GM06990 (cell line): ENCODE measurements around the gene MFSD11.

Experiments
- DNase-seq: peaks from one replicate; pipeline ENCODE4 v3.0.0-alpha.2; 2011; ENCODE audit not compliant: insufficient read length; ENCODE audit errors: extremely low read depth
- H3K27me3 ChIP-seq: replicated peaks from 2 replicates; pipeline ENCODE4 v1.6.0; 2011; ENCODE audit warnings: low read length; ENCODE audit not compliant: control insufficient read depth, insufficient read depth
- H3K36me3 ChIP-seq: 2 replicates; pipeline ENCODE4 v1.5.1; 2011; ENCODE audit warnings: low read length; ENCODE audit not compliant: control insufficient read depth, insufficient read depth
- H3K4me3 ChIP-seq: replicated peaks from 2 replicates; pipeline ENCODE4 v1.5.1; 2011; ENCODE audit warnings: low read depth, mild to moderate bottlenecking, control low read depth, low read length
- TF ChIP-seq, protein P1 (sequence below): IDR thresholded peaks from 2 replicates; pipeline ENCODE4 v1.5.1; 2011; ENCODE audit warnings: low read length, control low read depth, mild to moderate bottlenecking, inconsistent platforms; ENCODE audit not compliant: insufficient read depth, poor library complexity, severe bottlenecking

MFSD11 gene

DNA sequence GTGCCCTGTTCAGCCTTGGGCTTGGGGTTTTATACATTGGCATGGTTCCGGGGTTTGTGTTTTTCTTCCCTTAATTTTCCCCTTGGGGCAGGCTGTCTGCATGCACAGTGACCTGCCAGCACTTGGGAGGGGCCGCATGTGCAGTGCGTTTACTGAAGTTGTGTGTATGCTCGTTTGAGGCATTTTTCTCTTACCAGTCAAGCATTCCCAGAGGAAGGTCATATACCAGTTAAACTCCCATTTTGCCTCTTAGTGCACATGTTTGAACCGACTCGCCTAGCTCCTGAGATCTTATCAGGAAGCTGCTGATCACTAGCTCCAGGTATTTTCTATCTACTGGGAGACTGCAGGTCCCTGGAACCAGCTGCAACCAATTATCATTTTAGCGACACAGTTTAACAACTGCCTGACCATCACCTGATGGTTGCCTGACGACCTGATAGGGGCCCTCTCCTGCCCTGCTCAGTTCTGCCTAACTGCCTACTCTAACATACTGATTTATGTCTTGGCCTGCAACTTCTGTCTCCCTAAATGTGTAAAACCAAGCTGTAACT, 51.4 kb downstream of the MFSD11 start:
- no peak for DNase-seq
- no peaks in the 10 kb centered on the region; the same call in 1 of the 2 replicates for H3K36me3 ChIP-seq
- no peak overlapping the region for H3K4me3 ChIP-seq
- no peaks in the 10 kb centered on the region for H3K27me3 ChIP-seq
- TF ChIP-seq, protein P1, sequence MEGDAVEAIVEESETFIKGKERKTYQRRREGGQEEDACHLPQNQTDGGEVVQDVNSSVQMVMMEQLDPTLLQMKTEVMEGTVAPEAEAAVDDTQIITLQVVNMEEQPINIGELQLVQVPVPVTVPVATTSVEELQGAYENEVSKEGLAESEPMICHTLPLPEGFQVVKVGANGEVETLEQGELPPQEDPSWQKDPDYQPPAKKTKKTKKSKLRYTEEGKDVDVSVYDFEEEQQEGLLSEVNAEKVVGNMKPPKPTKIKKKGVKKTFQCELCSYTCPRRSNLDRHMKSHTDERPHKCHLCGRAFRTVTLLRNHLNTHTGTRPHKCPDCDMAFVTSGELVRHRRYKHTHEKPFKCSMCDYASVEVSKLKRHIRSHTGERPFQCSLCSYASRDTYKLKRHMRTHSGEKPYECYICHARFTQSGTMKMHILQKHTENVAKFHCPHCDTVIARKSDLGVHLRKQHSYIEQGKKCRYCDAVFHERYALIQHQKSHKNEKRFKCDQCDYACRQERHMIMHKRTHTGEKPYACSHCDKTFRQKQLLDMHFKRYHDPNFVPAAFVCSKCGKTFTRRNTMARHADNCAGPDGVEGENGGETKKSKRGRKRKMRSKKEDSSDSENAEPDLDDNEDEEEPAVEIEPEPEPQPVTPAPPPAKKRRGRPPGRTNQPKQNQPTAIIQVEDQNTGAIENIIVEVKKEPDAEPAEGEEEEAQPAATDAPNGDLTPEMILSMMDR, result no peak

DNA sequence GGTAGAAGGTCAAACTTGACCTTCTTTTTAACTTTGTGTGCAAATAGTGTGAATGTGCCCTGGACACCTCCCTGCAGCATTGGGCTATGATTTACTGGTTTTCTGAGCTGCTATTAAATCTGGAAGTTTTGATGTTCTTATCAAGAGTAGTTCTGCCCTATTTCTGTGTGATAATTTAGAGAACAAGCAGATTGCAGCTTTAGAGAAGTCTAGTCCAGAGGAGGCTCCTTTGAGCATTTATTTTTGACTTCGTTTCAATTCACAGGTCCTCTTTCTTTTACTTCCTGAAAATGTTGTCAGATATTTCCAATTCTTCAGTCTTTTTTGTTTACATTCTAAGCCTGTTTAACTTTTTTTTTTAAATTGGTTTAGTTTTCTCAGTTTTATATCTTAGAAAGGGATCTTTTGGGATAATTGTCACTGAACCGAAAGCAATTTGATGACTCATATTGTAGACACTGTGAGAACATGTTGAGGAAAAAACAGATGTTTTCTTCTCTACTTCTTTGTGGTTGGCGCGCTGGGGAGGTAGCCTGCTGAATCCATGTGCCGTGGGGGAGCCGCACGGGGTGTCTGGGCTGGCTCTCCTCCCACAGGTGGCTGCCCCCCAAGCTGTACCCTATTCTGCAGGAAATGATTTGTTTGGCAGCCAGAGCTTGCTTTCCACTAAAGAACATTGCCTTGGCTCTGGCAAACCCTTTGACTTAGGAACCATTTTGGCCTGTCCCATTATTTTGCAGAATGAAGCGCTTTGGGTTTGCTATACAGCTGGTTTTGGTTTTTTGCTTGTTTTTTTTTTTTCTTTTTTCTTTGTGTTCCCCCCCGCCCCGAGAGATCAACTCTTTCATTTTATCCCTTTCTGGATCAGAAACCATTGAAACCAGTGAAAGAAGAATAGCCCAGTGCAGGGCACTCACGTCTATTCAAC, 53.4 kb downstream of the MFSD11 start:
- no peak overlapping the region for H3K4me3 ChIP-seq
- no peaks in the 10 kb centered on the region; the same call in 1 of the 2 replicates for H3K36me3 ChIP-seq
- TF ChIP-seq, protein P1, result no peak
- no peaks in the 10 kb centered on the region for H3K27me3 ChIP-seq
- DNase-seq, result peak; percentile 62

DNA sequence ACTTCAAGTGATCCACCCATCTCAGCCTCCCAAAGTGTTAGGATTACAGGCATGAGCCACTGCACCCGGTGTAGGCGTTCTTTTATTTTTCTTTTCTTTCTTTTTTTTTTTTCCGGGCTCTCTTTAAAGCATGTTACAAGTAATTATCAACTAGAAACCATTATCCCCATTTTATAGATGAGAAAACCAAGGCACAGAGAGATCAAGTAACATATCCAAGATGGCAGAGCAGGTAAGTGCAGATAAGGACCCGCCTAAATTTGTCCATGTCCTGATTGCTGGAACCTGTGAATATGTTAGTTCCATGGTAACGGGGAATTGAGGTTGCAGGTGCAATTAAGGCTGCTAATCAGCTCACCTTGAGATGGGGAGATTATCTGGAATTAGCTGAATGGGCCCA, 54.4 kb downstream of the MFSD11 start:
- no peak overlapping the region for H3K4me3 ChIP-seq
- no peak for DNase-seq

DNA sequence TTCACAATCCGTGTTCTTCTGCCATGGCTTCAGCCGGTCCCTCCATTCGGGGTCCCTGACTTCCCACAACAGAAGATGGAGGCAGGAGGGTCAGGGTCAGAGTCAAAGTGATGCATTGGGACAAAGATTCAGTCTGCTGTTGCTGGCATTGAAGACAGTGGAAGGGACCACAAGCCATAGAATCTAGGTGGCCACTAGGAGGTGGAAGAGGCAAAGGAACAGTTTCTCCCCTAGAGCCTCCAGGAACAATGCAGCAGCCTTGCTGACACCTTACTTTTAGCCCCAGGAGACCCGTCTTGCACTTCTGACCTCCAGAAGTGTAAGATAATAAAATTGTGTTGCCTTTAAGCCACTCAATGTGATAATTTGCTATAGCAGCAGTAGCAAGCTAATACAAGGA, 55.9 kb downstream of the MFSD11 start:
- no peak for DNase-seq
- TF ChIP-seq, protein P1, result peak; percentile 49
- Histone ChIP-seq H3K36me3 (no peaks in the 10 kb centered on the region), H3K4me3 (no peak overlapping the region), H3K27me3 (no peaks in the 10 kb centered on the region)

More for the DNA sequence above, 54.4 kb downstream of the MFSD11 start:
- no peaks in the 10 kb centered on the region for H3K36me3 ChIP-seq
- TF ChIP-seq, protein P1, result no peak
- H3K27me3 ChIP-seq, result no peaks in the 10 kb centered on the region

DNA sequence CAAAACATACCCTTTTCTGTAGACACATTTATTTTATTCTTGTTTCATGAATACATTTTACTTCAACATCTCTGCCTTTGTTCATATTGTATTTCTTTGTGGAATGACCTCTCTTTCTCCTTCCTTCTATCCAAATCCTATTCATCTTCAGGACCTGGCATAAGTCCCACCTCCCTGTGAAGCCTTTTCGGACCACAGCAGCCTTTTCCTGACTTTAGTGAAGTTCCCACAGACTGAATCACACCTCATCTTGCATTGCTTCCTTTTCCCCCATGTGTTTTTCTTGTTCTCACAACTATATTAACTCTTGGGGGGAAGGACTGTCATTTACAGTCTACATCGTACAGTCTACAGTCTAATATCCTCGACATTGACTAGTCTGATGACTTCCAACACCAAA, 58.2 kb downstream of the MFSD11 start:
- TF ChIP-seq, protein P1, result no peak
- Histone ChIP-seq H3K27me3 (no peaks in the 10 kb centered on the region), H3K36me3 (no peaks in the 10 kb centered on the region), H3K4me3 (no peak overlapping the region)
- no peak for DNase-seq
